Measurements from ENCODE around the gene ERI3. TPM values are rescaled to one million over a fixed set of nuclear protein-coding genes. Genes with fewer than 3 reads are reported as not detected.

ERI3 gene
- total RNA-seq, 4 donors from 2014 or later, result 27.0 to 35.1 (median 31.8) TPM

- Histone ChIP-seq H3K4me1 (peaks cover 0 to 5% (median 0%) of the 10 kb centered on the region in 3 donors), H3K27ac (peak overlapping the region in 2 of 4 donors; percentile 30 to 43), H3K9me3 (no peaks in the 10 kb centered on the region), H3K36me3 (peaks cover 0 to 19% (median 0%) of the 10 kb centered on the region in 3 donors), H3K27me3 (no peaks in the 10 kb centered on the region), H3K4me3 (no peak overlapping the region)
- TF ChIP-seq POLR2A (IDR thresholded peaks at IDR 0.05) (no peak), CTCF (IDR thresholded peaks at IDR 0.05) (no peak)
- intact Hi-C loops (cut with DNase I), result no loop called here
- 17 to 53% methylated on average over 1 of the region's 1 CpG for WGBS, 2 donors
- DNase-seq, result no peak
Measured at GRCh38 chr1:44227211-44227610, 127.8 kb downstream of the ERI3 start.

GRCh38 chr1:44225761-44226160 lies 129.3 kb downstream of the ERI3 start:
- 95 to 100% methylated on average over 2 of the region's 2 CpGs for WGBS, 2 donors
- no peak for TF ChIP-seq POLR2A (IDR thresholded peaks at IDR 0.05)
- no peak for TF ChIP-seq CTCF (IDR thresholded peaks at IDR 0.05)
- H3K4me3 ChIP-seq, result no peak overlapping the region
- peaks cover 0 to 5% (median 0%) of the 10 kb centered on the region in 3 donors for H3K4me1 ChIP-seq
- H3K27ac ChIP-seq, result no peak overlapping the region
- peaks cover 5 to 23% (median 8%) of the 10 kb centered on the region in 3 donors for H3K36me3 ChIP-seq
- no peak for DNase-seq
- H3K27me3 ChIP-seq, result no peaks in the 10 kb centered on the region
- no peaks in the 10 kb centered on the region for H3K9me3 ChIP-seq
- intact Hi-C loops (cut with DNase I), result no loop called here

- no peak for TF ChIP-seq CTCF (IDR thresholded peaks at IDR 0.05)
- no peak for TF ChIP-seq POLR2A (IDR thresholded peaks at IDR 0.05)
- DNase-seq, result no peak
- Histone ChIP-seq H3K9me3 (no peaks in the 10 kb centered on the region), H3K4me1 (peaks cover 0 to 5% (median 0%) of the 10 kb centered on the region in 3 donors), H3K27ac (no peak overlapping the region), H3K4me3 (no peak overlapping the region), H3K36me3 (peaks cover 20 to 49% (median 32%) of the 10 kb centered on the region in 3 donors), H3K27me3 (no peaks in the 10 kb centered on the region)
- WGBS, 2 donors, result 78 to 87% methylated on average over 11 of the region's 11 CpGs
- intact Hi-C loops (cut with DNase I), result no loop called here
Measured at GRCh38 chr1:44223187-44223610, 131.9 kb downstream of the ERI3 start.

- no peak for DNase-seq
- WGBS, 2 donors, result 57 to 84% methylated on average over 2 to 4 of the region's 5 CpGs
- H3K4me3 ChIP-seq, result no peak overlapping the region
- H3K27ac ChIP-seq, result no peak overlapping the region
- TF ChIP-seq POLR2A (IDR thresholded peaks at IDR 0.05) (no peak), CTCF (IDR thresholded peaks at IDR 0.05) (no peak)
- intact Hi-C loops (cut with DNase I), result no loop called here
- H3K4me1 ChIP-seq, result peaks cover 0 to 4% (median 0%) of the 10 kb centered on the region in 3 donors
- no peaks in the 10 kb centered on the region for H3K27me3 ChIP-seq
- H3K36me3 ChIP-seq, result peaks cover 21 to 53% (median 36%) of the 10 kb centered on the region in 3 donors
- no peaks in the 10 kb centered on the region for H3K9me3 ChIP-seq
Measured at GRCh38 chr1:44222397-44223186, 132.5 kb downstream of the ERI3 start.

- no peak overlapping the region for H3K27ac ChIP-seq
- no peaks in the 10 kb centered on the region for H3K4me1 ChIP-seq
- H3K4me3 ChIP-seq, result no peak overlapping the region
- 89 to 93% methylated on average over 17 to 21 of the region's 23 CpGs for WGBS, 2 donors
- no peaks in the 10 kb centered on the region for H3K27me3 ChIP-seq
- TF ChIP-seq CTCF (IDR thresholded peaks at IDR 0.05), result no peak
- no peaks in the 10 kb centered on the region for H3K9me3 ChIP-seq
- intact Hi-C loops (cut with DNase I), result no loop called here
- H3K36me3 ChIP-seq, result peaks cover 21 to 53% (median 40%) of the 10 kb centered on the region in 3 donors
- DNase-seq, result no peak
Measured at GRCh38 chr1:44221769-44222168, 133.3 kb downstream of the ERI3 start.
